ENCODE measurements around the gene RAB27A.

The RAB27A gene

DNA sequence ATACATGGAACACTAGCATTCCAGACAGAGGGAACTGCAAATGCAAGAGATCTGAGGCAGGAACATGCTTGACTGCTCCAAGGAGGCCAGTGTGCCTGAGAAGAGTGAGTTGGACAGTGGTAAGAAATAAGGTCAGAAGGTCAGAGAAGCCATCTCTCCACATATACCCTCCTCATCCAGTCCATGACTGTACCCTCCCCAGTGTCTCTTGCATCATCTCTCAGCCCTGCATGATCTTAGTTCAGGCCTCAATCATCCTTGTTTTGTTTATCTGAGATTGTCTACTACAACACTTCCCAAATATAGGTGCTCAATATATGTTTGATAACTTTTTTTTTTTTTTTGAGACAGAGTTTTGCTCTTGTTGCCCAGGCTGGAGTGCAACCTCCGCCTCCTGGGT, 87.4 kb downstream of the RAB27A start:
- TF ChIP-seq, protein P1, sequence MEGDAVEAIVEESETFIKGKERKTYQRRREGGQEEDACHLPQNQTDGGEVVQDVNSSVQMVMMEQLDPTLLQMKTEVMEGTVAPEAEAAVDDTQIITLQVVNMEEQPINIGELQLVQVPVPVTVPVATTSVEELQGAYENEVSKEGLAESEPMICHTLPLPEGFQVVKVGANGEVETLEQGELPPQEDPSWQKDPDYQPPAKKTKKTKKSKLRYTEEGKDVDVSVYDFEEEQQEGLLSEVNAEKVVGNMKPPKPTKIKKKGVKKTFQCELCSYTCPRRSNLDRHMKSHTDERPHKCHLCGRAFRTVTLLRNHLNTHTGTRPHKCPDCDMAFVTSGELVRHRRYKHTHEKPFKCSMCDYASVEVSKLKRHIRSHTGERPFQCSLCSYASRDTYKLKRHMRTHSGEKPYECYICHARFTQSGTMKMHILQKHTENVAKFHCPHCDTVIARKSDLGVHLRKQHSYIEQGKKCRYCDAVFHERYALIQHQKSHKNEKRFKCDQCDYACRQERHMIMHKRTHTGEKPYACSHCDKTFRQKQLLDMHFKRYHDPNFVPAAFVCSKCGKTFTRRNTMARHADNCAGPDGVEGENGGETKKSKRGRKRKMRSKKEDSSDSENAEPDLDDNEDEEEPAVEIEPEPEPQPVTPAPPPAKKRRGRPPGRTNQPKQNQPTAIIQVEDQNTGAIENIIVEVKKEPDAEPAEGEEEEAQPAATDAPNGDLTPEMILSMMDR (IDR thresholded peaks at IDR 0.05) = no peak
- Histone ChIP-seq H3K27ac (no peak overlapping the region), H3K4me1 (no peaks in the 10 kb centered on the region), H3K9me3 (ENCODE audit: control insufficient read depth, low read length) (no peaks in the 10 kb centered on the region), H3K9ac (no peak overlapping the region), H3K4me2 (ENCODE audit: low read length) (no peak overlapping the region), H3K36me3 (ENCODE audit: control insufficient read depth, insufficient read depth, low read length) (no peaks in the 10 kb centered on the region), H2AFZ (no peak overlapping the region), H3K27me3 (ENCODE audit: control insufficient read depth, insufficient read depth, low read length) (no peaks in the 10 kb centered on the region), H3K79me2 (no peaks in the 10 kb centered on the region), H3K4me3 (ENCODE audit: low read depth, low read length) (no peak overlapping the region)

DNA sequence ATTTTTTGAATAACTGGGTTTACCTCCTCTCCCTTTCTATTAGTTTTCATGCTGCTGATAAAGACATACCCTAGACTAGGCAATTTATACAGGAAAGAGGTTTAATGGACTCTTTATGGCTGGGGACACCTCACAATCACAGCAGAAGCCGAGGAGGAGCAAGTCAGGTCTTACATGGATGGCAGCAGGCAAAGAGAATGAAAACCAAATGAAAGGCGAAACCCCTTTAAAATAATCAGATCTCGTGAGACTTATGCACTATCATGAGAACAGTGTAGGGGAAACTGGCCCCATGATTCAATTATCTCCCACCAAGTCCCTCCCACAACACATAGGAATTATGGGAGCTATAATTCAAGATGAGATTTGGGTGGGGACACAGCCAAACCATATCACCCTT, 90.9 kb downstream of the RAB27A start:
- H3K9me3 ChIP-seq (ENCODE audit: control insufficient read depth, low read length) = no peaks in the 10 kb centered on the region
- H3K4me2 ChIP-seq (ENCODE audit: low read length) = no peak overlapping the region
- H3K27ac ChIP-seq = no peak overlapping the region

DNA sequence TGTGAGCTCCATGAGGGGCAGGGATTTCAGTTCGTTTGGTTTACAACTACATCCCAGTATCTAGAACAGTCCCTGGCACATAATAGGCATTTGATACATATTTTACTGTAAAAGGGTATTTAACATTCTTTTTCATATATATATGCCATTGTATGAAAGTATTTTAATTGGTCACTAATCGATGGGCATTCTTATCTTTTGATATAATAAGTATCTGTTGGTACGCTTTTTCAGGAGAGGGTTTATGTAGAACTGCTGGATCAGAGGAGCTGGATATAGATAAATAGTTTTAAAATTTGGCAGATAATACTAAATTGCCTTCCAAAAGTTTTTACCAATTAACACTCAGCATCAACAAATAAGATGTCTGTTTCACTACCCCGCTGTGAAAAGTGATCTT, 91.9 kb downstream of the RAB27A start:
- H3K4me1 ChIP-seq = no peaks in the 10 kb centered on the region
- TF ChIP-seq, protein P1 (IDR thresholded peaks at IDR 0.05) = no peak
- H3K9ac ChIP-seq = no peak overlapping the region
- peak overlapping the region; percentile 97 for H3K4me2 ChIP-seq (ENCODE audit: low read length)
- H3K4me3 ChIP-seq (ENCODE audit: low read depth, low read length) = peak overlapping the region; percentile 91
- no peak overlapping the region for H3K27ac ChIP-seq
- no peaks in the 10 kb centered on the region for H3K36me3 ChIP-seq (ENCODE audit: control insufficient read depth, insufficient read depth, low read length)
- H3K79me2 ChIP-seq = peaks cover 10% of the 10 kb centered on the region
- no peaks in the 10 kb centered on the region for H3K27me3 ChIP-seq (ENCODE audit: control insufficient read depth, insufficient read depth, low read length)
- no peaks in the 10 kb centered on the region for H3K9me3 ChIP-seq (ENCODE audit: control insufficient read depth, low read length)
- H2AFZ ChIP-seq = peak overlapping the region; percentile 85

More for the DNA sequence above, 90.9 kb downstream of the RAB27A start:
- Histone ChIP-seq H3K27me3 (ENCODE audit: control insufficient read depth, insufficient read depth, low read length) (no peaks in the 10 kb centered on the region), H3K4me1 (no peaks in the 10 kb centered on the region), H2AFZ (no peak overlapping the region), H3K4me3 (ENCODE audit: low read depth, low read length) (no peak overlapping the region), H3K79me2 (peaks cover 10% of the 10 kb centered on the region), H3K9ac (no peak overlapping the region), H3K36me3 (ENCODE audit: control insufficient read depth, insufficient read depth, low read length) (no peaks in the 10 kb centered on the region)
- TF ChIP-seq, protein P1 (IDR thresholded peaks at IDR 0.05) = no peak

DNA sequence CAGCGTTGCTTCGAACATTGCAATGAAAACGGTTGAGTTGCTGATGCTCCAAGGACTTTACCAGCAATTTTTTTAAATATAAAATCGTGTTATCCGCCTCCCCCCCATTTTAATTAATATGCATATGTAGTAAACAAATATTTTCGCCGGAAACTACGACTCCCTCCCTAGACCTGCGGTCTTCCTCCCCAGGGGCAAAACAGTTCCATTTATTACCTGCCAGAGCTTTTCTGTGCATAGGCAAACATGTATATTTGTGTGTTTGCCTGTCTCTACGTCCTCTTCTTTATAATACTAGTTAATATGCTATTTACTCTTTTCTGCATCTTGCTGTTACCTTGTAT, 92.3 kb downstream of the RAB27A start:
- H3K9me3 ChIP-seq (ENCODE audit: control insufficient read depth, low read length) = no peaks in the 10 kb centered on the region
- peak overlapping the region; percentile 85 for H2AFZ ChIP-seq
- no peaks in the 10 kb centered on the region for H3K4me1 ChIP-seq
- H3K36me3 ChIP-seq (ENCODE audit: control insufficient read depth, insufficient read depth, low read length) = no peaks in the 10 kb centered on the region
- H3K27ac ChIP-seq = peak overlapping the region; percentile 90
- peak overlapping the region; percentile 48 for H3K9ac ChIP-seq
- peak overlapping the region; percentile 91 for H3K4me3 ChIP-seq (ENCODE audit: low read depth, low read length)
- peak overlapping the region; percentile 97 for H3K4me2 ChIP-seq (ENCODE audit: low read length)
- peaks cover 10% of the 10 kb centered on the region for H3K79me2 ChIP-seq
- H3K27me3 ChIP-seq (ENCODE audit: control insufficient read depth, insufficient read depth, low read length) = no peaks in the 10 kb centered on the region
- TF ChIP-seq, protein P1 (IDR thresholded peaks at IDR 0.05) = no peak
